Transverse colon (tissue), 4 donors: Measurements from ENCODE around the gene NFATC4. TPM values are rescaled to one million over a fixed set of nuclear protein-coding genes. Genes with fewer than 3 reads are reported as not detected.

Experiments
- DNase-seq: peaks from one replicate; pipeline ENCODE4 v3.0.0-alpha.2; 2019
- H3K27ac ChIP-seq, 4 donors: fragments of 200-600 bp; sonication (generic); 2 replicates each; pipeline ENCODE4 v1.5.1; 2016 to 2018; ENCODE audit warnings: inconsistent platforms in 4 of 4
- H3K27me3 ChIP-seq: fragments of 200-600 bp; sonication (generic); 2 replicates; pipeline ENCODE4 v1.5.1; 2017; ENCODE audit warnings: inconsistent platforms
- H3K36me3 ChIP-seq, 4 donors: fragments of 200-600 bp; sonication (generic); 2 replicates each; pipeline ENCODE4 v1.5.1; 2017 to 2019; ENCODE audit warnings: inconsistent platforms in 4 of 4
- H3K4me1 ChIP-seq, 4 donors: fragments of 200-600 bp; sonication (generic); 2 replicates each; pipeline ENCODE4 v1.5.1; 2017 to 2020; ENCODE audit warnings: inconsistent platforms in 4 of 4
- H3K4me3 ChIP-seq, 4 donors: fragments of 200-600 bp; sonication (generic); 1 replicate in 1 of 4; 2 replicates in 3 of 4; pipeline versions ENCODE4 v1.5.1 to v1.6.1; 2017 to 2019; ENCODE audit warnings: inconsistent platforms in 4 of 4
- H3K9me3 ChIP-seq, 2 donors: fragments of 200-600 bp; sonication (generic); 2 replicates each; pipeline ENCODE4 v1.5.1; 2017 to 2019; ENCODE audit warnings: inconsistent platforms in 2 of 2
- CTCF ChIP-seq, 5 experiments: fragments of 200-600 bp in 3 of 5; fragments of 450-650 bp in 2 of 5; sonication (generic) in 3 of 5; IDR thresholded peaks; 1 replicate in 2 of 5; 2 replicates in 3 of 5; pipeline ENCODE4 v1.5.1; 2016 to 2017; ENCODE audit warnings: antibody characterized with exemption in 5 of 5, inconsistent platforms in 3 of 5, mild to moderate bottlenecking in 2 of 5, moderate library complexity in 1 of 5
- EP300 ChIP-seq: sonication (generic); formaldehyde crosslinking; IDR thresholded peaks from one replicate; pipeline ENCODE4 v1.6.1; 2017; ENCODE audit warnings: antibody characterized with exemption, low read depth
- POLR2A ChIP-seq: fragments of 450-650 bp; IDR thresholded peaks from one replicate; pipeline ENCODE4 v1.6.1; 2016; ENCODE audit warnings: antibody characterized with exemption, mild to moderate bottlenecking, moderate library complexity
- POLR2AphosphoS5 ChIP-seq, 3 donors: sonication (generic); formaldehyde crosslinking; IDR thresholded peaks; one replicate each; pipeline ENCODE4 v1.6.1; 2016; ENCODE audit warnings: antibody characterized with exemption in 3 of 3
- WGBS, 2 donors: methylation state at CpG; one replicate each; pipeline ENCODE4 v1.1.5; 2018; ENCODE audit warnings: low coverage in 1 of 2; 5-methylcytosine and 5-hydroxymethylcytosine counted together
- in situ Hi-C, 4 donors: fragments of 200-750 bp; cut with MboI; loops; one replicate each; pipeline versions ENCODE4 v1.15.0 to v1.15.1; 2017; ENCODE audit warnings: low sequenced_read_pairs in 3 of 4, low pct_ligation_motif_present in 1 of 4, low pct_unique_long_range_greater_than_20kb in 1 of 4
- intact Hi-C: fragments of 100-400 bp; cut with DNase I; formaldehyde crosslinking; loops from one replicate; pipeline ENCODE4 v1.15.1; 2023; ENCODE audit warnings: low total_unique reads
- total RNA-seq, 4 donors: library from RNA; depleted of rRNA; stranded (reverse); fragments of >200 nt; gene quantifications; one replicate each; pipeline ENCODE4 v1.1.0, GENCODE V29; 2016

NFATC4 gene
- total RNA-seq, 4 donors from 2014 or later = 13.4 to 58.0 (median 20.9) TPM

DNA sequence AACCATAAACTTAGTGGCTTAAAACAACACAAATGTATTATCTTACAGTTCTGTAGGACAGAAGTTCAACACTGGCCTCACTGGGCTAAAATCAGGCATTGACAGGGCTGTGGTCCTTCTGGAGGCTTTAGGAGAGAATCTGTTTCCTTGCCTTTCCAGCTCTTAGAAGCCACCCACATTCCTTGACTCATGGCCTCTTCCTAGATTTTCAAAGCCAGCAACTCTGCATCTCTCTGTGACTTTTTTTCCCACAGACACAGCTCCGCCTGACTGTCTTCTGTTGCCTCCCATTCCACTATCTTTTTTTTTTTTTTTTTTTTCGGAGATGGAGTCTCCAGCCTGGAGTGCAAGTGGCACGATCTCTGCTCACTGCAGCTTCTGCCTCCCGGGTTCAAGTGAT is 11.8 kb upstream of the NFATC4 start:
- no peaks in the 10 kb centered on the region for H3K36me3 ChIP-seq
- WGBS, 2 donors = 78 to 100% methylated on average over 1 to 4 of the region's 4 CpGs
- no peaks in the 10 kb centered on the region for H3K9me3 ChIP-seq
- TF ChIP-seq CTCF (IDR thresholded peaks at IDR 0.05) = no peak
- TF ChIP-seq POLR2A = no peak
- H3K4me3 ChIP-seq = no peak overlapping the region
- intact Hi-C loops = no loop called here
- no peaks in the 10 kb centered on the region for H3K27me3 ChIP-seq
- DNase-seq = no peak
- no peak overlapping the region for H3K27ac ChIP-seq
- in situ Hi-C loops = no loop called here
- peaks cover 0 to 15% (median 0%) of the 10 kb centered on the region in 4 donors for H3K4me1 ChIP-seq

DNA sequence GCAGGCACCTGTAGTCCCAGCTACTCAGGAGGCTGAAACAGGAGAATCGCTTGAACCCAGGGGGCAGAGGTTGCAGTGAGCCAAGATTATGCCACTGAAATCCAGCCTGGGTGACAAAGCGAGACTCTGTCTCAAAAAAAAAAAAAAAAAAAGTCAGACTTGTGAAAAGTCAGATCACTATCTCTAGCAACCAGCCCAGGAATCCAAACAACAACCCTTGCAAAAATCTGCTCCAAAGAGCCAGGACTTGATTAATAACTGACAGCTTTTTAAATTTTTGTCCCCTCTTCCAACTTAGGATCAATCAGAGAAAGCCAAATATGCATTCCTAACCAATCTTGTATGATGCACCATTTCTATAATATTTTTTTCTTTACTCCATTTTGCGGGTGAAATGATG is 7.7 kb upstream of the NFATC4 start:
- WGBS, 2 donors = 90 to 100% methylated on average over 2 to 3 of the region's 3 CpGs
- Histone ChIP-seq H3K4me1 (peaks cover 3 to 5% (median 4%) of the 10 kb centered on the region in 4 donors), H3K27me3 (no peaks in the 10 kb centered on the region), H3K36me3 (no peaks in the 10 kb centered on the region), H3K27ac (no peak overlapping the region), H3K9me3 (no peaks in the 10 kb centered on the region), H3K4me3 (no peak overlapping the region)
- TF ChIP-seq POLR2A (no peak), CTCF (IDR thresholded peaks at IDR 0.05) (no peak), EP300 (no peak), POLR2AphosphoS5 (IDR thresholded peaks at IDR 0.05) (no peak)
- in situ Hi-C loops (loop anchor here in 2 of 4 donors (10.0 kb wide), 1 partner anchor 75 kb away; no protein-coding TSS in a partner anchor), intact Hi-C loops (no loop called here)
- DNase-seq = no peak

DNA sequence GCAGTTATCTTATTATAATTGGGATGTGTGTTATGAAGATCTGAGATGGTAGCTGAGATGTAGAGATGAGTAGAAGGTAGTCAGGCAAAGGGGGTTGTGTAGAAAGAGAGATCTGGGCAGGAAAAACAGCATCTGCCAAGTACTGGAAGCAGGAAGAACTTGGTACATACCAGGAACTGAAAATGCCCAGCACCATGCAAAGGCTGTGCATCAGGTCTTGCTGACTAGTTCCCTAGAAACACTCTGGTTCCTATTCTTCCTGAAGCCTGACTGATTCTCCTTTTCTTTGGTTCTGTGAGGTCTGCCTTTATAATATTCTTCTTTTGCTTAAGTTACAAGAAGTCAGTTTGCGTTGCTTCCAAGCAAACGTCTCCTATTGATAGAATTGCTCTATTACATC is 6.7 kb upstream of the NFATC4 start:
- DNase-seq = no peak
- no peaks in the 10 kb centered on the region for H3K36me3 ChIP-seq
- intact Hi-C loops (no loop called here), in situ Hi-C loops (loop anchor here in 2 of 4 donors (10.0 kb wide), 1 partner anchor 73 kb away; no protein-coding TSS in a partner anchor)
- no peak overlapping the region for H3K27ac ChIP-seq
- peaks cover 6 to 15% (median 13%) of the 10 kb centered on the region in 4 donors for H3K4me1 ChIP-seq
- TF ChIP-seq POLR2AphosphoS5 (IDR thresholded peaks at IDR 0.05) (no peak), CTCF (IDR thresholded peaks at IDR 0.05) (no peak), POLR2A (no peak), EP300 (no peak)
- no peak overlapping the region for H3K4me3 ChIP-seq
- H3K9me3 ChIP-seq = no peaks in the 10 kb centered on the region
- 75% methylated on average over 2 of the region's 2 CpGs for WGBS, 2 donors
- no peaks in the 10 kb centered on the region for H3K27me3 ChIP-seq

DNA sequence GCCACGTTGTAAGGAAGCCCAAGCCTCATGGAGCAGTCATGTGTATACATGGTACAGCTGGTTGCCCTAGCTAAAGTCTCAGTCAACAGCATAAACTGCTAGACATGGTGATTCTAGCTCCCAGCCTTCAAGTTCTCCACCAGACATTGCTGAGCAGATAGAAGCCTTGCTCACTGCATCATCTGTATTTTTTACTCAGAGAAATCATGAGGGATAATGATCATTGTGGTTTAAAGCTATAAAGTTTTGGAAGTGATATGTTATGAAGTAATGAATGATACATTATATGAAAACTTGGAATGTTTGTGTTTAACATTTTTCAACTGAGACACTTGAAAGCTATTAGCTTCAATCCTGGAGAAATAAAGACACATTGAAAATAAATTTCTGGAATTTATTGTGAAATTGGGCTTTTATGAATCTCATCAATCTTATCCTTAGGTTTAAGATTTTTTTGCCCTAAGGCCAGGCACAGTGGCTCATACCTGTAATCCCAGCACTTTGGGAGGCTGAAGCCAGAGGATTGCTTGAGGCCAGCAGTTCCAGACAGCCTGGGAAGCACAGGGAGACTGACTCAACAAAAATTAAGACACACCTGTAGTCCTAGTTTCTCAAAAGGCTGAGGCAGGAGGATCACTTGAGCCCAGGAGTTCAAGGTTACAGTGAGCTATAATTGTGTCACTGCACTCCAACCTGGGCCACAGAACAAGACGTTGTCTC is 5.6 kb upstream of the NFATC4 start:
- Histone ChIP-seq H3K4me3 (no peak overlapping the region), H3K27ac (no peak overlapping the region), H3K36me3 (no peaks in the 10 kb centered on the region), H3K4me1 (peaks cover 6 to 24% (median 18%) of the 10 kb centered on the region in 4 donors), H3K27me3 (peaks cover 4% of the 10 kb centered on the region), H3K9me3 (no peaks in the 10 kb centered on the region)
- TF ChIP-seq CTCF (IDR thresholded peaks at IDR 0.05) (no peak), EP300 (no peak), POLR2AphosphoS5 (IDR thresholded peaks at IDR 0.05) (no peak), POLR2A (no peak)
- in situ Hi-C loops (loop anchor here in 2 of 4 donors (10.0 kb wide), 1 partner anchor 72 kb away; no protein-coding TSS in a partner anchor), intact Hi-C loops (no loop called here)
- WGBS, 2 donors = 39 to 62% methylated on average over 2 of the region's 2 CpGs
- DNase-seq = no peak
